Caco-2 (cell line): ENCODE data around the gene P2RY13. TPM values are rescaled to one million over a fixed set of nuclear protein-coding genes. Genes with fewer than 3 reads are reported as not detected.

Source experiments
- BruUV-seq: library from RNA; stranded (reverse); fragments of 400-500 nt; replicated peaks from 2 replicates; lab custom pipeline; 2021; lab: Mats Ljungman, UMichigan
- CTCF ChIA-PET: fragments of 300-600 bp; sonication (Branson Sonifier 250); formaldehyde crosslinking; loops from one replicate; lab custom pipeline; 2022; ENCODE audit warnings: antibody characterized with exemption; lab: Charles Lee
- POLR2A ChIA-PET: fragments of 300-600 bp; sonication (Branson Sonifier 250); formaldehyde crosslinking; loops from one replicate; lab custom pipeline; 2022; ENCODE audit warnings: antibody characterized with exemption; lab: Charles Lee
- DNase-seq, 2 experiments: peaks; one replicate each; pipeline versions ENCODE4 v3.0.0 to v3.0.0-alpha.2; 2020 to 2022
- H3K27me3 ChIP-seq: replicated peaks from 2 replicates; pipeline ENCODE4 v1.6.0; 2011; ENCODE audit warnings: low read length; ENCODE audit not compliant: control insufficient read depth, insufficient read depth
- H3K36me3 ChIP-seq: 2 replicates; pipeline ENCODE4 v1.5.1; 2011; ENCODE audit warnings: low read length; ENCODE audit not compliant: control insufficient read depth, insufficient read depth
- H3K4me1 ChIP-seq: fragments of 250-450 bp; sonication (Bioruptor Pico); 2 replicates; pipeline ENCODE4 v1.5.1; 2020; ENCODE audit warnings: mild to moderate bottlenecking
- H3K4me3 ChIP-seq: 2 replicates; pipeline ENCODE4 v1.5.1; 2011; ENCODE audit warnings: low read depth, mild to moderate bottlenecking, control low read depth, low read length
- H3K9me3 ChIP-seq: fragments of 250-450 bp; sonication (Bioruptor Pico); 2 replicates; pipeline ENCODE4 v1.5.1; 2020; ENCODE audit warnings: mild to moderate bottlenecking, moderate library complexity
- H3K27ac Mint-ChIP-seq: one replicate; pipeline ENCODE4 v1.8.0; 2022; ENCODE audit warnings: mixed read lengths; ENCODE audit not compliant: unreplicated experiment
- H3K27me3 Mint-ChIP-seq: one replicate; pipeline ENCODE4 v1.8.0; 2022; ENCODE audit warnings: mixed read lengths; ENCODE audit not compliant: insufficient read depth, unreplicated experiment
- H3K36me3 Mint-ChIP-seq: one replicate; pipeline ENCODE4 v1.8.0; 2022; ENCODE audit warnings: mild to moderate bottlenecking, mixed read lengths; ENCODE audit not compliant: insufficient read depth, unreplicated experiment
- H3K4me1 Mint-ChIP-seq: one replicate; pipeline ENCODE4 v1.8.0; 2022; ENCODE audit warnings: low read depth, mixed read lengths; ENCODE audit not compliant: unreplicated experiment
- H3K4me3 Mint-ChIP-seq: one replicate; pipeline ENCODE4 v1.8.0; 2022; ENCODE audit warnings: mild to moderate bottlenecking, moderate library complexity, mixed read lengths; ENCODE audit not compliant: unreplicated experiment
- H3K9me3 Mint-ChIP-seq: one replicate; pipeline ENCODE4 v1.8.0; 2022; ENCODE audit warnings: mixed read lengths; ENCODE audit not compliant: unreplicated experiment
- CTCF ChIP-seq, 2 experiments: fragments of 200-600 bp in 1 of 2; IDR thresholded peaks; 1 replicate in 1 of 2; 2 replicates in 1 of 2; pipeline versions ENCODE4 v1.5.1 to v1.8.0; 2011 to 2022; ENCODE audit warnings: antibody characterized with exemption in 1 of 2, control low read depth in 1 of 2, inconsistent platforms in 1 of 2, low read depth in 1 of 2, low read length in 1 of 2, mild to moderate bottlenecking in 1 of 2, moderate library complexity in 1 of 2; ENCODE audit not compliant: insufficient read depth in 1 of 2, severe bottlenecking in 1 of 2, unreplicated experiment in 1 of 2
- intact Hi-C: fragments of 100-400 bp; cut with micrococcal nuclease; formaldehyde crosslinking; loops from one replicate; pipeline ENCODE4 v1.10.0; 2022; ENCODE audit not compliant: unreplicated experiment
- total RNA-seq: library from RNA; stranded (reverse); gene quantifications from 2 replicates; pipeline ENCODE4 v1.2.3, GENCODE V29; 2022

The P2RY13 gene
- total RNA-seq, 1 experiment from 2014 or later: not detected

- POLR2A ChIA-PET: no interaction called here
These were observed 22.3 kb upstream of the P2RY13 start for GRCh38 chr3:151351648-151352047.

GRCh38 chr3:151351219-151351618 is 21.9 kb upstream of the P2RY13 start:
- Histone ChIP-seq H3K36me3 (no peaks in the 10 kb centered on the region), H3K4me3 (no peak overlapping the region), H3K4me1 (no peaks in the 10 kb centered on the region), H3K9me3 (no peaks in the 10 kb centered on the region), H3K27me3 (no peaks in the 10 kb centered on the region)
- no peak for DNase-seq
- no peak overlapping the region for H3K4me3 Mint-ChIP-seq
- POLR2A ChIA-PET: no interaction called here
- no peaks in the 10 kb centered on the region for H3K9me3 Mint-ChIP-seq
- no peak overlapping the region for H3K27ac Mint-ChIP-seq
- no peaks in the 10 kb centered on the region for H3K36me3 Mint-ChIP-seq
- intact Hi-C loops: no loop called here
- H3K4me1 Mint-ChIP-seq: no peaks in the 10 kb centered on the region
- BruUV-seq: no TSS peak
- no peak for TF ChIP-seq CTCF (IDR thresholded peaks at IDR 0.05; ENCODE audit: insufficient read depth in 1 of 2, low read depth in 1 of 2, low read length in 1 of 2, severe bottlenecking in 1 of 2, unreplicated experiment in 1 of 2)
- CTCF ChIA-PET: no interaction called here
- H3K27me3 Mint-ChIP-seq: no peaks in the 10 kb centered on the region

More at GRCh38 chr3:151351648-151352047, 22.3 kb upstream of the P2RY13 start:
- H3K27ac Mint-ChIP-seq: no peak overlapping the region
- no peaks in the 10 kb centered on the region for H3K36me3 Mint-ChIP-seq
- no peaks in the 10 kb centered on the region for H3K9me3 ChIP-seq
- no peaks in the 10 kb centered on the region for H3K9me3 Mint-ChIP-seq
- no peak for DNase-seq
- CTCF ChIA-PET: no interaction called here
- H3K4me1 Mint-ChIP-seq: no peaks in the 10 kb centered on the region
- no peaks in the 10 kb centered on the region for H3K27me3 Mint-ChIP-seq
- intact Hi-C loops: no loop called here
- no peak overlapping the region for H3K4me3 Mint-ChIP-seq
- BruUV-seq: no TSS peak
- no peaks in the 10 kb centered on the region for H3K4me1 ChIP-seq
- TF ChIP-seq CTCF (IDR thresholded peaks at IDR 0.05; ENCODE audit: insufficient read depth in 1 of 2, low read depth in 1 of 2, low read length in 1 of 2, severe bottlenecking in 1 of 2, unreplicated experiment in 1 of 2): no peak
- no peaks in the 10 kb centered on the region for H3K36me3 ChIP-seq
- no peak overlapping the region for H3K4me3 ChIP-seq
- no peaks in the 10 kb centered on the region for H3K27me3 ChIP-seq

- no peak overlapping the region for H3K4me3 ChIP-seq
- ChIA-PET POLR2A (no interaction called here), CTCF (no interaction called here)
- intact Hi-C loops: no loop called here
- no peaks in the 10 kb centered on the region for H3K9me3 Mint-ChIP-seq
- H3K27me3 Mint-ChIP-seq: no peaks in the 10 kb centered on the region
- peaks cover 5% of the 10 kb centered on the region for H3K36me3 Mint-ChIP-seq
- no peaks in the 10 kb centered on the region for H3K4me1 ChIP-seq
- no peaks in the 10 kb centered on the region for H3K36me3 ChIP-seq
- H3K27me3 ChIP-seq: no peaks in the 10 kb centered on the region
- no peak overlapping the region for H3K27ac Mint-ChIP-seq
- H3K4me3 Mint-ChIP-seq: no peak overlapping the region
- H3K4me1 Mint-ChIP-seq: no peaks in the 10 kb centered on the region
- no TSS peak for BruUV-seq
- no peaks in the 10 kb centered on the region for H3K9me3 ChIP-seq
- no peak for DNase-seq
- TF ChIP-seq CTCF (IDR thresholded peaks at IDR 0.05; ENCODE audit: insufficient read depth in 1 of 2, low read depth in 1 of 2, low read length in 1 of 2, severe bottlenecking in 1 of 2, unreplicated experiment in 1 of 2): no peak
These were observed 21.3 kb upstream of the P2RY13 start for GRCh38 chr3:151350656-151351055.
